Endothelial cell of umbilical vein (primary cell): ENCODE results near the gene FAM98B. TPM values are rescaled to one million over a fixed set of nuclear protein-coding genes. Genes with fewer than 3 reads are reported as not detected.
A peak's percentile ranks its signal among the peaks of the same experiment; 100 is the strongest.

Experiments used
- BruUV-seq: library from RNA; stranded (reverse); fragments of 400-500 nt; replicated peaks from 2 replicates; lab custom pipeline; 2021; lab: Mats Ljungman, UMichigan
- CTCF ChIA-PET: fragments of 300-600, 350-600 bp; sonication (Branson Sonifier 250); formaldehyde crosslinking; loops from one replicate; lab custom pipeline; 2021; ENCODE audit warnings: antibody characterized with exemption, inconsistent platforms; lab: Charles Lee
- POLR2A ChIA-PET: fragments of 300-600, 350-600 bp; sonication (Branson Sonifier 250); formaldehyde crosslinking; loops from one replicate; lab custom pipeline; 2021; ENCODE audit warnings: antibody characterized with exemption, inconsistent platforms; lab: Charles Lee
- DNase-seq: peaks from one replicate; pipeline ENCODE4 v3.0.0-alpha.2; 2011; ENCODE audit warnings: low read depth, low spot score
- FAIRE-seq: peaks from 2 replicates; lab custom pipeline; 2011; peaks lifted over from hg19 to GRCh38; lab: Jason Lieb, UNC
- H2AFZ ChIP-seq: 2 replicates; pipeline ENCODE4 v1.6.0; 2012; ENCODE audit warnings: low read depth, low read length, control low read depth, inconsistent platforms
- H3K27ac ChIP-seq: 2 replicates; pipeline ENCODE4 v1.5.1; 2011; ENCODE audit warnings: low read depth, mild to moderate bottlenecking, control low read depth, low read length, moderate library complexity; ENCODE audit not compliant: insufficient read depth
- H3K27me3 ChIP-seq, 2 experiments: 2 replicates each; pipeline versions ENCODE4 v1.6.0 to v1.6.1; 2011; ENCODE audit warnings: low read length in 2 of 2, mixed read lengths in 1 of 2; ENCODE audit not compliant: control insufficient read depth in 2 of 2, insufficient read depth in 2 of 2
- H3K36me3 ChIP-seq, 2 experiments: 2 replicates in 1 of 2; 3 replicates in 1 of 2; pipeline ENCODE4 v1.5.1; 2011; ENCODE audit warnings: low read length in 2 of 2, mild to moderate bottlenecking in 1 of 2, moderate library complexity in 1 of 2; ENCODE audit not compliant: control insufficient read depth in 2 of 2, insufficient read depth in 2 of 2; ENCODE audit errors: extremely low read depth in 1 of 2
- H3K4me1 ChIP-seq: 3 replicates; pipeline ENCODE4 v1.5.1; 2011; ENCODE audit warnings: mild to moderate bottlenecking, low read length; ENCODE audit not compliant: control insufficient read depth, insufficient read depth; ENCODE audit errors: extremely low read depth
- H3K4me2 ChIP-seq: 2 replicates; pipeline ENCODE4 v1.6.1; 2011; ENCODE audit warnings: low read length, control low read depth, mixed read lengths; ENCODE audit not compliant: insufficient read depth
- H3K4me3 ChIP-seq, 3 experiments: fragments of 200-600 bp in 1 of 3; sonication (generic), shearing (Covaris generic) in 1 of 3; replicated peaks in 1 of 3; 2 replicates each; pipeline ENCODE4 v1.5.1; 2011 to 2016; ENCODE audit warnings: control low read depth in 3 of 3, low read length in 3 of 3, mild to moderate bottlenecking in 2 of 3, inconsistent platforms in 1 of 3, low read depth in 1 of 3, moderate library complexity in 1 of 3; ENCODE audit not compliant: insufficient read depth in 1 of 3
- H3K79me2 ChIP-seq: 2 replicates; pipeline ENCODE4 v1.6.0; 2012; ENCODE audit warnings: low read length, inconsistent platforms; ENCODE audit not compliant: control insufficient read depth, insufficient read depth
- H3K9ac ChIP-seq: replicated peaks from 2 replicates; pipeline ENCODE3; 2011; ENCODE audit warnings: low read length, control low read depth; ENCODE audit not compliant: insufficient read depth; ENCODE audit errors: extremely low read depth
- H3K9me1 ChIP-seq: replicated peaks from 3 replicates; pipeline ENCODE4 v1.6.0; 2011; ENCODE audit warnings: mild to moderate bottlenecking, low read length; ENCODE audit not compliant: control insufficient read depth, insufficient read depth; ENCODE audit errors: extremely low read depth
- H3K9me3 ChIP-seq: replicated peaks from 2 replicates; pipeline ENCODE4 v1.5.1; 2012; ENCODE audit warnings: low read length, inconsistent platforms; ENCODE audit not compliant: control insufficient read depth, insufficient read depth
- H4K20me1 ChIP-seq: replicated peaks from 2 replicates; pipeline ENCODE3; 2011; ENCODE audit warnings: mild to moderate bottlenecking, low read length; ENCODE audit not compliant: control insufficient read depth, insufficient read depth; ENCODE audit errors: extremely low read depth
- CTCF ChIP-seq, 2 donors: IDR thresholded peaks; 1 replicate in 1 of 2; 2 replicates in 1 of 2; pipeline ENCODE4 v1.5.1; 2011; ENCODE audit warnings: low read length in 2 of 2, mild to moderate bottlenecking in 2 of 2, moderate library complexity in 2 of 2, control low read depth in 1 of 2, inconsistent platforms in 1 of 2, low read depth in 1 of 2; ENCODE audit not compliant: insufficient read depth in 1 of 2; ENCODE audit errors: extremely low read depth in 1 of 2
- EZH2 ChIP-seq: IDR thresholded peaks from 2 replicates; pipeline ENCODE4 v1.6.1; 2012; ENCODE audit warnings: borderline replicate concordance, low read depth, mild to moderate bottlenecking, moderate library complexity, low read length, inconsistent platforms; ENCODE audit not compliant: severe bottlenecking
- FOS ChIP-seq: IDR thresholded peaks from 2 replicates; pipeline ENCODE4 v1.6.1; 2011; ENCODE audit warnings: mild to moderate bottlenecking, low read length, moderate library complexity, borderline replicate concordance; ENCODE audit not compliant: insufficient read depth
- GATA2 ChIP-seq: IDR thresholded peaks from 2 replicates; pipeline ENCODE4 v1.7.0; 2011; ENCODE audit warnings: low read depth, mild to moderate bottlenecking, moderate library complexity, mixed read lengths, low read length; ENCODE audit not compliant: insufficient read length, insufficient read depth
- JUN ChIP-seq: IDR thresholded peaks from 2 replicates; pipeline ENCODE4 v1.6.1; 2011; ENCODE audit warnings: borderline replicate concordance, low read depth; ENCODE audit not compliant: insufficient read length, insufficient read depth
- MAX ChIP-seq: IDR thresholded peaks from 2 replicates; pipeline ENCODE4 v1.6.1; 2011; ENCODE audit not compliant: insufficient read depth, insufficient read length
- MYC ChIP-seq: IDR thresholded peaks from one replicate; pipeline ENCODE4 v1.6.1; 2011; ENCODE audit warnings: mild to moderate bottlenecking, low read depth, low read length
- POLR2A ChIP-seq: IDR thresholded peaks from 2 replicates; pipeline ENCODE4 v1.6.1; 2012; ENCODE audit warnings: low read depth, mild to moderate bottlenecking, control low read depth, low read length
- POLR2AphosphoS5 ChIP-seq: IDR thresholded peaks from 2 replicates; pipeline ENCODE4 v1.6.1; 2012; ENCODE audit warnings: low read depth, mild to moderate bottlenecking, control low read depth, low read length, moderate library complexity; ENCODE audit not compliant: insufficient read depth
- dilution Hi-C: fragments of 300-500 bp; cut with MboI; formaldehyde crosslinking; loops from one replicate; pipeline ENCODE4 v1.15.0; 2019; ENCODE audit warnings: low sequenced_read_pairs; ENCODE audit not compliant: extremely low pct_ligation_motif_present
- intact Hi-C: fragments of 100-400 bp; cut with micrococcal nuclease; formaldehyde crosslinking; loops from one replicate; pipeline ENCODE4 v1.10.0; 2022
- polyA plus RNA-seq, 4 experiments: library from polyadenylated mRNA; depleted of rRNA in 3 of 4; stranded (reverse) in 3 of 4; unstranded in 1 of 4; fragments of >200 nt; gene quantifications; 2 replicates each; pipeline versions ENCODE4 v1.2.1 to v1.2.3, GENCODE V29; 2011 to 2012; ENCODE audit warnings: missing spikeins in 1 of 4
- total RNA-seq: library from RNA; stranded (reverse); gene quantifications from 2 replicates; pipeline ENCODE4 v1.2.3, GENCODE V29; 2021

The FAM98B gene
- total and polyA plus RNA-seq, 2 donors (not counting 3 experiments of a cell fraction or from before 2014, with no cell fraction given), result 4.2 to 22.3 TPM

- FAIRE-seq (no peak), DNase-seq (peak; percentile 70)
- ChIA-PET POLR2A (no interaction called here), CTCF (interaction anchor here (0.7 to 2.6 kb wide), 12 partner anchors 10 to 466 kb away, joined by 3 to 26 read pairs (median 4); no protein-coding TSS in a partner anchor)
- H3K9ac ChIP-seq, result peak overlapping the region; percentile 27
- TF ChIP-seq JUN (peak; percentile 33), EZH2 (no peak), POLR2AphosphoS5 (no peak), FOS (peak; percentile 73)
- no peak overlapping the region for H3K27ac ChIP-seq
- H2AFZ ChIP-seq, result no peak overlapping the region
- H3K36me3 ChIP-seq, result no peaks in the 10 kb centered on the region
- H3K79me2 ChIP-seq, result peaks cover 69% of the 10 kb centered on the region
- no TSS peak for BruUV-seq
- no peaks in the 10 kb centered on the region for H3K27me3 ChIP-seq
- H3K9me1 ChIP-seq, result no peaks in the 10 kb centered on the region
- peaks cover 11% of the 10 kb centered on the region for H4K20me1 ChIP-seq
- dilution Hi-C loops (no loop called here), intact Hi-C loops (no loop called here)
- peaks cover 10% of the 10 kb centered on the region for H3K4me1 ChIP-seq
- H3K9me3 ChIP-seq, result no peaks in the 10 kb centered on the region
- peak overlapping the region in 1 of 3 experiments; percentile 17 for H3K4me3 ChIP-seq
- peak overlapping the region; percentile 74 for H3K4me2 ChIP-seq
Observed at GRCh38 chr15:38461066-38461833, 7.3 kb downstream of the FAM98B start.

DNA sequence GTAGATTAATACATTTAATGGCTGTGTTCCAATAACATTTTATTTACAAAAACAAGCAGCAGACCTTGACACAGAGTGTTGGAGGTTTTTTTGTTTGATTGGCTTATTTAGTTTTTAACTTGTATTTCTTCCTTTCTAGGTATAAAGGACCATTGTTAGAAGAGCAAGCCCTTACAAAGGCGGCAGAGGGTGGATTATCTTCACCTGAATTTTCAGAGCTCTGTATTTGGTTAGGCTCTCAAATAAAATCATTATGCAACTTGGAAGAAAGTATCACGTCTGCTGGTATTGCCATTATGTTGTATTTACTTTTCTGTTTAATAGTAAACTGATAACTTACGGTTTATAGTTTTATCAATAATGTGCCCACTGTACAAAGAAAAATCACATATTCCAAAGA lies 10.0 kb downstream of the FAM98B start:
- Histone ChIP-seq H3K79me2 (peaks cover 43% of the 10 kb centered on the region), H3K9me1 (no peaks in the 10 kb centered on the region), H3K27me3 (no peaks in the 10 kb centered on the region), H4K20me1 (peaks cover 11% of the 10 kb centered on the region), H3K27ac (no peak overlapping the region), H3K9me3 (no peaks in the 10 kb centered on the region), H2AFZ (no peak overlapping the region), H3K4me3 (no peak overlapping the region), H3K36me3 (no peaks in the 10 kb centered on the region), H3K9ac (no peak overlapping the region), H3K4me1 (peaks cover 10% of the 10 kb centered on the region), H3K4me2 (no peak overlapping the region)
- no peak for TF ChIP-seq GATA2
- no peak for TF ChIP-seq FOS
- no peak for TF ChIP-seq POLR2AphosphoS5
- TF ChIP-seq MAX, result no peak
- no peak for TF ChIP-seq POLR2A
- no peak for TF ChIP-seq JUN
- no peak for TF ChIP-seq MYC
- no peak for TF ChIP-seq CTCF (IDR thresholded peaks at IDR 0.05; ENCODE audit: extremely low read depth in 1 of 2, insufficient read depth in 1 of 2, low read depth in 1 of 2, low read length in 2 of 2)
- POLR2A ChIA-PET, result no interaction called here
- dilution Hi-C loops (no loop called here), intact Hi-C loops (no loop called here)
- no peak for FAIRE-seq
- CTCF ChIA-PET, result interaction anchor here (1.1 to 2.1 kb wide), 6 partner anchors 8 to 100 kb away, joined by 3 to 8 read pairs (median 6); partner anchors contain the start of gene FAM98B
- no peak for DNase-seq
- no TSS peak for BruUV-seq
